T-helper 2 cell treated with Interferon-gamma antibody and Interleukin-4, amounts not matched to agents 5 μg/mL and 100 μg/mL, for 36 hours (primary cell): ENCODE measurements around the gene MPV17.
"Not testable (repeated sequence)": the region's sequence is repeated elsewhere in the genome, so short reads cannot be mapped to it uniquely, and the experiment has no call there.

ENCODE experiments used
- DNase-seq: peaks from one replicate; pipeline ENCODE4 v3.0.0; 2021; ENCODE audit warnings: low spot score
- H3K27ac Mint-ChIP-seq: one replicate; pipeline ENCODE4 v1.8.0; 2021; ENCODE audit warnings: mild to moderate bottlenecking, mixed read lengths
- H3K27me3 Mint-ChIP-seq: one replicate; pipeline ENCODE4 v1.8.0; 2021; ENCODE audit warnings: low read depth, mixed read lengths
- H3K36me3 Mint-ChIP-seq: one replicate; pipeline ENCODE4 v1.8.0; 2021; ENCODE audit warnings: low read depth, mixed read lengths
- H3K4me1 Mint-ChIP-seq: one replicate; pipeline ENCODE4 v1.8.0; 2021; ENCODE audit warnings: low read depth, mixed read lengths
- H3K4me3 Mint-ChIP-seq: one replicate; pipeline ENCODE4 v1.8.0; 2022; ENCODE audit warnings: mild to moderate bottlenecking, moderate library complexity, mixed read lengths
- H3K9me3 Mint-ChIP-seq: one replicate; pipeline ENCODE4 v1.8.0; 2021; ENCODE audit warnings: mixed read lengths

MPV17 gene

DNA sequence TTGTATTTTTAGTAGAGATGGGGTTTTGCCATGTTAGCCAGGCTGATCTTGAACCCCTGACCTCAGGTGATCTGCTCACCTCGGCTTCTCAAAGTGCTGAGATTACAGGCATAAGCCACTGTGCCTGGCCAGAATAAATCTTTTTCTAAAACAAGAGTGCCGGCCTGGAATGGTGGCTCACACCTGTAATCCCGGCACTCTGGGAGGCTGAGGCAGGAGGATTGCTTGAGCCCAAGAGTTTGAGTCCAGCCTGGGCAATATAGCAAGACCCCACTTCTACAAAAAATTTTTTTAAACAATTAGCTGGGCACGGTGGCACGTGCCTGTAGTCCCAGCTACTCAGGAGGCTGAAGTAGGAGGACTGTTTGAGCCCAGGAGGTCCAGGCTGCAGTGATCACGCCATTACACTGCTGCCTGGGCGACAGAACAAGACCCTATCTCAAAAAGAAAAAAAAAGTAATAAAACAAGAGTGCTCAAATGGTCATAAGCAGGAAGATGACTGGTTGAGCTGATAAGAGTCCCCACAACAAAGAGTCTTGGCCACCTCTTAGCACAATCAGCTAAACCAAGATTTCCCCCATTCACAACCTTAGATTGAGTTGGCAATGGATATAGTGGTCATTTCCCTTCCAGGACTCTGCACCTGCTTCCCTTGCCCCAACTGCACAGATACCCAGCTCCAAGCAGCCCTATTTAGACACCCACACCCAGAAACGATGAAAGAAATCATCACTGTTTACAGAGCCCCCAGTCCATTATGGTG is 8.8 kb downstream of the MPV17 start:
- Mint-ChIP-seq H3K27ac (no peak overlapping the region), H3K4me1 (peaks cover 3% of the 10 kb centered on the region)

GRCh38 chr2:27312152-27312551 is 10.7 kb downstream of the MPV17 start:
- peaks cover 11% of the 10 kb centered on the region for H3K36me3 Mint-ChIP-seq
- H3K4me3 Mint-ChIP-seq, result no peak overlapping the region
- H3K9me3 Mint-ChIP-seq, result no peaks in the 10 kb centered on the region
- peaks cover 4% of the 10 kb centered on the region for H3K27me3 Mint-ChIP-seq
- H3K27ac Mint-ChIP-seq, result no peak overlapping the region
- peaks cover 3% of the 10 kb centered on the region for H3K4me1 Mint-ChIP-seq
- no peak for DNase-seq

More for the DNA sequence above, 8.8 kb downstream of the MPV17 start:
- Mint-ChIP-seq H3K4me3 (no peak overlapping the region), H3K27me3 (no peaks in the 10 kb centered on the region), H3K36me3 (peaks cover 8% of the 10 kb centered on the region), H3K9me3 (no peaks in the 10 kb centered on the region)
- DNase-seq, result no peak

DNA sequence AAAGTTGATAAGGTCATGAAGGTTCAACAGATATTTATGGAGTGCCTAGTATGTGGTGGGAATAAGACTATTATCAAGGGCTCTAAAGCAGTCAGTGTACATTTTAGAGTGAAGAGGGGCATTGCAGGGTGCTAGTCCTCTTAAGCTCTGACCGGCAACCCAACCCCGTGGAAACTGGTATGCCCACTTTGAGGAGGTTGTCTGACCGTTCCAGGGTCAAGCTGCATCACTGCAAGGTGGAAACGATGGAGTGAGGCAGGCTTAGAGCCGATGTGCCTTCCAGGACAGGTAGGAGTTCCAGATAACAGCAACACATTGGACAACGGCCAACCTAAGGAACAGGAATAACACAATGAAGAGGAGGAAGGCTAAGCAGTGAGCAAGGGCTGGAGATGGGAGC is 13.2 kb downstream of the MPV17 start:
- Mint-ChIP-seq H3K9me3 (no peaks in the 10 kb centered on the region), H3K36me3 (peaks cover 11% of the 10 kb centered on the region), H3K27me3 (peaks cover 19% of the 10 kb centered on the region), H3K4me3 (no peak overlapping the region), H3K27ac (no peak overlapping the region), H3K4me1 (peaks cover 3% of the 10 kb centered on the region)
- DNase-seq, result no peak

DNA sequence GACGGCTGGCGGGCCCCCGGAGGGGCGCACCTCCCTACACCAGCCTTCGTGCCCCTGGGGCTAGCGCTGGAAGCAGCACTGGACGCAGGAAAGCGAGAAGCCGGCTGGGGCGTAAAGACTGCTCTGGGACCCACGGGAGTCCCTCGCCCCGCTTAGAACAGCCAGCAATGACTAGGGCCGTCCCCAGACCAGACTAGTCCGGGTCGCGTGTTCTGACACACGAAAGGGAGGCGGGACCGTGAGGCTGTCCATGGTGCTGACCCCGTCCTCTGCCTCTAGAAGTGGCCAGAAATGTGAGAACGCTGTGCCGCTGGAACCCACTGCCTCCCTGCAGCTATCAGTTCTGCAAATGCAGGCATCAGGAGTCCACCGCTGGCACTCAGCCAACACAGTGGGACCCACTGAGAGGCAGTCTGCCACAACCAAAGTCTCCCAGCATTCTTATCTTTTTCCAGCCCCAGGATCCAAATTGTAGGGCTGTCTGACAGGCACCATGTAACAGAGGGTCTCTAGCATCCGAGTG is 14.5 kb downstream of the MPV17 start, which contains the start of gene UCN:
Gene UCN, minus strand, starts transcription at position 87 of the 523 bp plus-strand sequence. CDS start 550 bp downstream, outside the sequence.
- Mint-ChIP-seq H3K9me3 (no peaks in the 10 kb centered on the region), H3K27ac (no peak within 1 kb of the TSS), H3K27me3 (peaks cover 21% of the 10 kb centered on the region), H3K4me1 (peaks cover 3% of the 10 kb centered on the region), H3K36me3 (peaks cover 11% of the 10 kb centered on the region), H3K4me3 (no peak within 1 kb of the TSS)
- DNase-seq, result no peak

DNA sequence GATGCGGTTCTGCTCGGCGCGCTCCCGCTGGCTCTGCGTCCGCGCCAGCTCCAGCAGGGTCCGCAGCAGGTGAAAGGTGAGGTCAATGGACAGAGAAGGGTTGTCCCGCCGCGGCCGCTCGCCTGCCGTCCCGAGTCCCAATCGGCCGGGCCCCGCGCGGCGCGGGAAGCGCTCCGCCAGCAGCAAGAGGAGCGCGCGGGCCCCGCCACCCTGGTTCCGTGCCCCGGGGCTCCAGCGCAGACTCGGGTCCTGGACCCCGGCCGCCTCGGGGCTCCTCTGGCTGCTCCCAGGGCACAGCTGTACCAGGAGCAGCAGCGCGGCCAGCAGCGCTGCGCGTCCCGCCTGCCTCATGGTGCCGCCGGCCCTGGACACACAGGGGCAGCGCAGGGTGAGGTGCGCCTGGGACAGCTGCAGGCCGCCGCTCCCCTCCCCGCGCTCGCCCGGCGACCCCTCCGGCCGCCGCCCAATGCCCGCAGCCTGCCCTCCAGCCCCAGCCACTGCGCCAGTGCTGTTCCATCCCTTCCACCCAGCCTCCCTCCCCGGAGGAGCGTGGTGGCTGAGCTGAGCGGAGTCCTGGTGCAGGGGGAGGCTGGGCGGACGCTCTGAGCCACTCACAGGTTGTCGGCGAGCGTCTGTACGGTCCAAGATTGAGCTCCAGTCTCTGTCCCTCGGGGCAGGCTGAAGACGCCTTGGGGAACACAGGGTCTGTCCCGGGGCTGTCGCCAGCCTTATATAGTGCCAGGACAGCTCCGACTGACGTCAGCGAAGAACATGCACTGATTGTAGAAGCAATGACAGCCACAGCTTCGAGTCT is 15.1 kb downstream of the MPV17 start:
- DNase-seq, result no peak
- H3K4me3 Mint-ChIP-seq, result no peak overlapping the region
- no peaks in the 10 kb centered on the region for H3K9me3 Mint-ChIP-seq
- peaks cover 2% of the 10 kb centered on the region for H3K4me1 Mint-ChIP-seq
- H3K27ac Mint-ChIP-seq, result no peak overlapping the region
- H3K27me3 Mint-ChIP-seq, result peaks cover 21% of the 10 kb centered on the region
- peaks cover 11% of the 10 kb centered on the region for H3K36me3 Mint-ChIP-seq

DNA sequence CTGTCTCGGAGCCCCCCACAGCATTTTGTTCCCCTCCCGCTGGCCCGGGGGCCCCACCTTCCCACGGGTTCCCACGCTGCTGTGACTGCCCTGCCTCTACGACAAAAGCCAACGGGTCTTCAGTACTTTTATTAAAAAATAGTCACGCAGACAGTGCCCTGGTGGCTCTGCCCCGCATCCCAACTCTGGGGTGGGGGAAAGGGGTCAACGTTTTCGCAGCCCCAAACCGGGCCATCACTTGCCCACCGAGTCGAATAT is 15.7 kb downstream of the MPV17 start:
- Mint-ChIP-seq H3K36me3 (peaks cover 10% of the 10 kb centered on the region), H3K9me3 (no peaks in the 10 kb centered on the region), H3K4me3 (no peak overlapping the region), H3K27me3 (peaks cover 21% of the 10 kb centered on the region), H3K27ac (no peak overlapping the region), H3K4me1 (peaks cover 3% of the 10 kb centered on the region)
- no peak for DNase-seq

DNA sequence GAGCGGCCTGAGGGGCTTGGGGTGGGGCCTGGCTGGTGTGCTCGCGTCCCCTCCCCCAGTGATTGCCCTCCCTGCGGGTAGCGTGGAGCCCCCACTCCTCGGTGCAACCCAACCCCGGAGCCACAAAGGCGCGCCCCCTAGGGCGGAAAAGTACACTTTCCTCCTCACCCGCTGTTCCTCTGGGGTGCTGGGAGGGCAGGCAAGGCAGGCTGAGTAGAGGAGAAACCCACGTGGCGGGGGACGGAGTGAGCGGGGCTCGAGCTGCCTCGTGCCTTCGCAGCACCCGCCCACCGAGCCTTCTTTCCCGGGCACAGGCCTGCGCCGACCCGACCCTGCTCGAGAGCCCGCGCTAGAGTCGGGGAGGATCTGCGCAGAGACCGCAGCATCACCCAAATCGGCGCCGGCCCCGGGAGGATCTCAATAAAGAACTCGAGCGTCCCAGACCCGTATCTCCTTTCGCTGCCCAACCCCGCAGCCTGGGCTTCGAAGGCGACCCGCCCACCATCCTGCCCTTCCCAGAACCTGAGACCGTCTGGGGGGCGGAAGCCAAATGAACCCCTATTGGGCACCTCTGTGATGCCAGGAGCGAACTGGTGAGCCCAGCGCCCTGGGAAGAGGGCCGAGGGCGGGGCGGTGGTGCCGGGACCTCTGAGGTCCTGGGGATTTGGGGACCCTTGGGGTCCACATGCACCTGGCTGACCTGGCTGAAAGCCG is 16.2 kb downstream of the MPV17 start:
- peak overlapping the region; percentile 29 for H3K4me3 Mint-ChIP-seq
- no peaks in the 10 kb centered on the region for H3K9me3 Mint-ChIP-seq
- peaks cover 10% of the 10 kb centered on the region for H3K36me3 Mint-ChIP-seq
- H3K27me3 Mint-ChIP-seq, result peaks cover 21% of the 10 kb centered on the region
- no peak overlapping the region for H3K27ac Mint-ChIP-seq
- no peak for DNase-seq
- peaks cover 3% of the 10 kb centered on the region for H3K4me1 Mint-ChIP-seq

DNA sequence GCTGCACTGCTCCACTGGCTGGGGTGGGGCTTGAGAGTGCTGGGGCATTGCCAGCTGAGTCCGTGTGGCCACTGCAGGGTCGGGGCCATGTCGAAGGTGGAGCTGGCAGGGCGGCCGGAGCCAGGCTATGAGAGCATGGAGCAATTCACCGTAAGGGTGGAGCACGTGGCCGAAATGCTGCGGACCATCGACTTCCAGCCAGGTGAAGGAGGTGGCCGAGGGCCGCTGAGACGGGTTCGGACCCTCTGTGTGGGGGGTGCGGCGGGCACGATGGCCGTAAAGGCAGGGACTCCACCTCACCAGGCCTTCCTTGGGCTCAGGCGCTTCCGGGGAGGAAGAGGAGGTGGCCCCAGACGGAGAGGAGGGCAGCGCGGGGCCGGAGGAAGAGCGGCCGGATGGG is 16.8 kb downstream of the MPV17 start:
- H3K4me1 Mint-ChIP-seq, result peaks cover 3% of the 10 kb centered on the region
- no peak for DNase-seq
- no peak overlapping the region for H3K4me3 Mint-ChIP-seq
- peaks cover 21% of the 10 kb centered on the region for H3K27me3 Mint-ChIP-seq
- H3K36me3 Mint-ChIP-seq, result peaks cover 10% of the 10 kb centered on the region
- H3K27ac Mint-ChIP-seq, result no peak overlapping the region
- no peaks in the 10 kb centered on the region for H3K9me3 Mint-ChIP-seq

DNA sequence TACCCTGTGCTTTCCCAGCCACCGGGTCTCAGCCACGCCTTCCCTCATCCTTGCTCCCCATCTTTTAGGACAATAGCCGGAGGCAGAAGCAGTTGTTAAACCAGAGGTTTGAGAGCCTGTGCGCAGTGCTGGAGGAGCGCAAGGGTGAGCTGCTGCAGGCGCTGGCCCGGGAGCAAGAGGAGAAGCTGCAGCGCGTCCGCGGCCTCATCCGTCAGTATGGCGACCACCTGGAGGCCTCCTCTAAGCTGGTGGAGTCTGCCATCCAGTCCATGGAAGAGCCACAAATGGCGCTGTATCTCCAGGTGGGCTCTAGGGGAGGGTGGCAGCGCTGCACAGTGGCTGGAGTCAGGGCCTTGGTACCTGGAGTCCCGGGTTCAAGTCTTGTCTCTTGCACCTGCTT is 17.4 kb downstream of the MPV17 start:
- Mint-ChIP-seq H3K4me3 (no peak overlapping the region), H3K9me3 (no peaks in the 10 kb centered on the region), H3K36me3 (peaks cover 9% of the 10 kb centered on the region), H3K27me3 (peaks cover 21% of the 10 kb centered on the region), H3K4me1 (peaks cover 3% of the 10 kb centered on the region), H3K27ac (no peak overlapping the region)
- no peak for DNase-seq

GRCh38 chr2:27304488-27305240 is 18.2 kb downstream of the MPV17 start:
- Mint-ChIP-seq H3K4me3 (no peak overlapping the region), H3K4me1 (peaks cover 3% of the 10 kb centered on the region), H3K27ac (no peak overlapping the region)

DNA sequence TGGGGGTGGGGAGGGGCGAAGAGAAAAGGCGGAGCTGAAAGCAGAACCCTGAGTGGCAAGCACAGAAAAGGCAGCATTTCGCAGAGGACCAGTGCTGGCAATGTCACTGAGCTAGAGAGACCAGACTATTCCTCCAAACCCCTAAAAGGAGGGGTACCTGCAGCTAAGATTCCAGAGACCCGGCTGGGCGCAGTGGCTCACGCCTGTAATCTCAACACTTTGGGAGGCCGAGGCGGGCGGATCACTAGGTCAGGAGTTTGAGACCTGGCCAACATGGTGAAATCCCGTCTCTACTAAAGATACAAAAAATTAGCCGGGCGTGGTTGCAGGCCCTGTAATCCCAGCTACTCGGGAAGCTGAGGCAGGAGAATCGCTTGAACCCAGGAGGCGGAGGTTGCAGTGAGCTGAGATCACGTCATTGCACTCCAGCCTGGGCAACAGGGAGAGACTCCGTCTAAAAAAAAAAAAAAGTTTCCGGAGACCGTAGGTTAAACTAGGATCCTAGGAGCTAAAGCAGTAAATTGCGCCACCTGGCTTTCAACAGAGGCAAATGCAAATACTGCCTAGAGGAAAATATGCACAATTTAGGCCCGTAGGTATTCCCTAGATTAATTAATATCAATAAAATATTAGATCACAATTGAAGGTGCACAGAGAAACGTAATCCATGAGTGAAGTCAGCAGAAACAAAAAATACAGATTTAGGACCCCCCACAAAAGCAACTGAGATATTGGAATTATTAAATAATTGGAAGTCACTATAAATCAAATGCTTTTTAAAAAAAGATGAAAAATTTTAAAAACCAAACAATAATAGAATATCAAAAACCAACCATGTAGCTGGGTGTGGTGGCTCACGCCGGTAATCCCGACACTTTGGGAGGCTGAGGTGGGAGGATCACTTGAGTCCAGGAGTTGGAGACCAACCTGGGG is 19.5 kb downstream of the MPV17 start:
- Mint-ChIP-seq H3K4me1 (peaks cover 3% of the 10 kb centered on the region), H3K27me3 (peaks cover 20% of the 10 kb centered on the region), H3K36me3 (no peaks in the 10 kb centered on the region), H3K27ac (no peak overlapping the region), H3K4me3 (peak overlapping the region; percentile 76), H3K9me3 (no peaks in the 10 kb centered on the region)
- peak; percentile 32 for DNase-seq

More at GRCh38 chr2:27304488-27305240, 18.2 kb downstream of the MPV17 start:
- H3K36me3 Mint-ChIP-seq, result peaks cover 6% of the 10 kb centered on the region
- peaks cover 21% of the 10 kb centered on the region for H3K27me3 Mint-ChIP-seq
- DNase-seq, result no peak
- no peaks in the 10 kb centered on the region for H3K9me3 Mint-ChIP-seq

DNA sequence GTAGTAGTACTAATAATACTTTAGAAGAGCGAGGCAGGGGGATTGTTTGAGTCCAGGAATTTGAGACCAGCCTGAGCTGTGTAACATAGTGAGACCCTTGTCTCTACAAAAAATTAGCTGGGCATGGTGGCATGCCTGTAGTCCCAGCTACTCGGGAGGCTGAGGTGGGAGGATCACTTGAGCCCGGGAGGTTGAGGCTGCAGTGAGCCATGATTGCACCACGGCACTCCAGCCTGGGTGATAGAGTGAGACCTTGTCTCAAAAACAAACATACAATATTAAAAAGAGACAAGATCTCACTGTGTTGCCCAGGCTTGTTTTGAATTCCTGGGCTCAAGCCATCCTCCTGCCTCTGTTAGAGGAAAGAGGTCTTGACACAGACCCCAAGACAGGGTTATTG is 22.3 kb downstream of the MPV17 start:
- H3K36me3 Mint-ChIP-seq, H3K9me3 Mint-ChIP-seq, DNase-seq, H3K4me1 Mint-ChIP-seq, H3K4me3 Mint-ChIP-seq, H3K27ac Mint-ChIP-seq: not testable (repeated sequence)
- peaks cover 18% of the 10 kb centered on the region for H3K27me3 Mint-ChIP-seq
